CD4-positive, CD25-positive, alpha-beta regulatory T cell (primary cell): ENCODE results near the gene FAM89A. TPM values are rescaled to one million over a fixed set of nuclear protein-coding genes. Genes with fewer than 3 reads are reported as not detected.

Source experiments
- ATAC-seq, 2 donors: fragments of 150-1000 bp; cut with Tn5 transposase; one replicate each; pipeline ENCODE4 v1.10.0; 2021; ENCODE audit warnings: low read depth in 2 of 2, moderate number of reproducible peaks in 2 of 2, moderate library complexity in 1 of 2
- DNase-seq, 3 donors: peaks; one replicate each; pipeline versions ENCODE4 v3.0.0 to v3.0.0-alpha.2; 2012 to 2022; ENCODE audit warnings: mixed read lengths in 1 of 3
- H3K27ac ChIP-seq: one replicate; pipeline ENCODE4 v1.7.0; 2013; ENCODE audit warnings: mild to moderate bottlenecking, low read length; ENCODE audit not compliant: insufficient read depth, poor library complexity, severe bottlenecking
- H3K27me3 ChIP-seq: one replicate; pipeline ENCODE4 v1.7.0; 2013; ENCODE audit warnings: low read length; ENCODE audit not compliant: control insufficient read depth, insufficient read depth
- H3K36me3 ChIP-seq: one replicate; pipeline ENCODE4 v1.7.0; 2013; ENCODE audit warnings: mild to moderate bottlenecking, low read length, moderate library complexity; ENCODE audit not compliant: control insufficient read depth, insufficient read depth
- H3K4me1 ChIP-seq: 2 replicates; pipeline ENCODE4 v1.7.0; 2013; ENCODE audit warnings: mild to moderate bottlenecking, low read length; ENCODE audit not compliant: insufficient read depth, control insufficient read depth, poor library complexity, severe bottlenecking
- H3K4me3 ChIP-seq: one replicate; pipeline ENCODE4 v1.7.0; 2013; ENCODE audit warnings: low read depth, mild to moderate bottlenecking, low read length, moderate library complexity
- H3K9me3 ChIP-seq, 2 experiments: 1 replicate in 1 of 2; 2 replicates in 1 of 2; pipeline ENCODE4 v1.7.0; 2013; ENCODE audit warnings: low read length in 2 of 2, mild to moderate bottlenecking in 1 of 2, moderate library complexity in 1 of 2; ENCODE audit not compliant: control insufficient read depth in 2 of 2
- H3K27ac Mint-ChIP-seq, 3 donors: one replicate each; pipeline ENCODE4 v1.8.0; 2020 to 2022; ENCODE audit warnings: mild to moderate bottlenecking in 3 of 3, mixed read lengths in 3 of 3, moderate library complexity in 2 of 3
- H3K27me3 Mint-ChIP-seq: one replicate; pipeline ENCODE4 v1.8.0; 2022; ENCODE audit warnings: mild to moderate bottlenecking, mixed read lengths
- H3K36me3 Mint-ChIP-seq: one replicate; pipeline ENCODE4 v1.8.0; 2020; ENCODE audit warnings: mixed read lengths
- H3K4me1 Mint-ChIP-seq, 4 donors: one replicate each; pipeline ENCODE4 v1.8.0; 2020 to 2022; ENCODE audit warnings: mixed read lengths in 4 of 4, mild to moderate bottlenecking in 1 of 4
- H3K4me3 Mint-ChIP-seq, 4 donors: one replicate each; pipeline ENCODE4 v1.8.0; 2020 to 2022; ENCODE audit warnings: mild to moderate bottlenecking in 4 of 4, mixed read lengths in 4 of 4, moderate library complexity in 3 of 4
- H3K9me3 Mint-ChIP-seq, 7 donors: one replicate each; pipeline ENCODE4 v1.8.0; 2020 to 2022; ENCODE audit warnings: mixed read lengths in 7 of 7, mild to moderate bottlenecking in 3 of 7, moderate library complexity in 2 of 7
- polyA plus RNA-seq, 4 donors: library from polyadenylated mRNA; unstranded; fragments of 300-500 nt; fragmentation: Illumina TruSeq; gene quantifications; one replicate each; pipeline ENCODE4 v1.2.3, GENCODE V29; 2021
- total RNA-seq: library from RNA; stranded (reverse); gene quantifications from one replicate; pipeline ENCODE4 v1.2.3, GENCODE V29; 2022

FAM89A gene
- total and polyA plus RNA-seq, 5 donors from 2014 or later: 1.1 to 7.9 (median 5.1) TPM

DNA sequence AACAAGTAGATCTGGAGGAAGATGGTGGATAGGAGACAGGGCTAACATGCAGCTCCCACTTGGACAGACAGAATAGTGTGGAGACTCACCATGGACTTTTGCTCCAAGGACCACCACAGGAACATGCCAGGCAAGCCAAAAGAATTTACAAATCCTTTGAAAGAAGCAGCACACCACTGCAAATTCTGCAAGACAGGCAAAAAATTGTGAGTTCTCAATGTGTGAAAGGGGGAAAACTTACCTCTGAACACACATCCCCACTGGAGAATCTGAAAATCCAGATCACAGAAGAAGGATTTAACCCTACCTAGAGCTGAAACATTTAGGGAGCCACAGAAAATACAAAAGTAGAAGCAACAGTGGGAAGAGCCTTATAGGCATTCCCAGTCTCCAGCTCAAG is 38.2 kb downstream of the FAM89A start:
- peaks cover 50% of the 10 kb centered on the region for H3K36me3 ChIP-seq
- H3K36me3 Mint-ChIP-seq: peaks cover 5% of the 10 kb centered on the region

DNA sequence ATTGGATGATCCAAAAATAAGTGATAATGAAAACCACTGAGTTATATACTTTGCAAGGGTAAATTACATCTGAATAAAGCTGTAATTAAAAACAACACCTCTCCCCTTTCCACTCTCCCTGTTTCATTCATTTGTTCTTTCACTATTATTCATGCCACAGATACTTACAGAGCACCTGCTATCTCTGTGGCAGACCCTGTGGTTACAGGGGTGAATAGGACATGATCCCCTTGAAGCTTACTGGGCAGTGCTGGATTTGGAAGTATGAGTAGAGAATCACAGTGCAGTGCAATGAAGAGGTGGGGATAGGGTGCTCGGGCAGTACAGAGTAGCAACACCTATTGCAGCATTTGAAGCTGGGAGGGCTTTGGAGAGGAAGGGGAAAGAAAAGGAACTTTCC is 39.4 kb downstream of the FAM89A start:
- H3K4me1 ChIP-seq: no peaks in the 10 kb centered on the region
- no peak overlapping the region for H3K4me3 ChIP-seq
- H3K36me3 ChIP-seq: peaks cover 58% of the 10 kb centered on the region
- H3K27me3 Mint-ChIP-seq: no peaks in the 10 kb centered on the region
- no peak for DNase-seq
- no peak for ATAC-seq
- no peak overlapping the region for H3K4me3 Mint-ChIP-seq
- H3K27me3 ChIP-seq: no peaks in the 10 kb centered on the region
- peaks cover 18 to 21% of the 10 kb centered on the region in 2 experiments for H3K9me3 ChIP-seq
- peaks cover 0 to 29% (median 17%) of the 10 kb centered on the region in 7 donors for H3K9me3 Mint-ChIP-seq
- peaks cover 11% of the 10 kb centered on the region for H3K36me3 Mint-ChIP-seq
- H3K27ac Mint-ChIP-seq: no peak overlapping the region
- no peak overlapping the region for H3K27ac ChIP-seq
- H3K4me1 Mint-ChIP-seq: no peaks in the 10 kb centered on the region

More for the DNA sequence above, 38.2 kb downstream of the FAM89A start:
- Histone ChIP-seq H3K9me3 (peaks cover 20 to 21% of the 10 kb centered on the region in 2 experiments), H3K4me1 (no peaks in the 10 kb centered on the region), H3K27ac (no peak overlapping the region), H3K27me3 (no peaks in the 10 kb centered on the region), H3K4me3 (no peak overlapping the region)
- no peaks in the 10 kb centered on the region for H3K4me1 Mint-ChIP-seq
- no peak overlapping the region for H3K27ac Mint-ChIP-seq
- no peak for ATAC-seq
- no peak overlapping the region for H3K4me3 Mint-ChIP-seq
- no peaks in the 10 kb centered on the region for H3K27me3 Mint-ChIP-seq
- peaks cover 0 to 42% (median 19%) of the 10 kb centered on the region in 7 donors for H3K9me3 Mint-ChIP-seq
- no peak for DNase-seq

DNA sequence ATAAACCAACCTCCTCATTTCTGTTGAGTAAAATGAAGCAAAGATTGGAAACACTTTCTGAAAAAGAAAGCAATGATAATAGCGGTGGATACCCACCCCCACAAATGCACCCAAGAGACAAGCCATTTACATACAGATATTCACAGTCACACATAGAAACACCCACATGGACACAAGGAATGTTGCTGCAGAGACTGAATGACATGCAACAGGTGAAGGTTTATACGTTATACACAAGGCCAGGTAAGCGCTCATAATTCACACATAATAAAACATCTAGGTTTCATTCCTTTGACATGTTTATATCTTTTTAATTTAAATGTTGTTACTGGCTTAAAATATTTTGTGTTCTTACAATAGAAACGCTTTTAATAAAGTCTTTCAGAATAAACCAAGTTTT is 39.9 kb downstream of the FAM89A start:
- peaks cover 58% of the 10 kb centered on the region for H3K36me3 ChIP-seq
- Mint-ChIP-seq H3K9me3 (peaks cover 0 to 26% (median 15%) of the 10 kb centered on the region in 7 donors), H3K36me3 (peaks cover 11% of the 10 kb centered on the region)

DNA sequence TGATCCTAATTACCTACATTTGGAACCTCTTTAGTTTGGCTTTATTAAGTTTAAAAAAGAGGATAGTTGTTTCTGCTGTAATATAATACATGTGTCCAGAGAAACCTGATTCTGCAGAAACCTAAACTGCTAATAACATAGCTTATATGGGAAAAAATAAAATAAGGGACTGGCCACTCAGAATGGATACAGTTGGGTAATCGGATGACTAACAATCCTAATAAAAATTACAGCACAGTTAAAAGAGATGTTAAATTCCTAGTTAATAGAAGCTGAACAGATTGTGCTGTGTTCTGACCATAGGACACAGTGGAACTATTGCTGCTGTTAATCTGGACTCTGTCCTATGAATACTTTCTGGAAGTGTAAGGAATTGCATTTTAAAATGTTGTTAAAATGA is 45.2 kb downstream of the FAM89A start:
- no peak overlapping the region for H3K4me3 Mint-ChIP-seq
- no peaks in the 10 kb centered on the region for H3K9me3 Mint-ChIP-seq
- DNase-seq (no peak), ATAC-seq (no peak)
- H3K4me1 ChIP-seq: no peaks in the 10 kb centered on the region
- no peak overlapping the region for H3K4me3 ChIP-seq
- peaks cover 22% of the 10 kb centered on the region for H3K36me3 Mint-ChIP-seq
- no peak overlapping the region for H3K27ac ChIP-seq
- H3K36me3 ChIP-seq: peaks cover 65% of the 10 kb centered on the region
- H3K9me3 ChIP-seq: no peaks in the 10 kb centered on the region
- peaks cover 0 to 9% (median 4%) of the 10 kb centered on the region in 4 donors for H3K4me1 Mint-ChIP-seq
- no peak overlapping the region for H3K27ac Mint-ChIP-seq
- H3K27me3 ChIP-seq: no peaks in the 10 kb centered on the region
- no peaks in the 10 kb centered on the region for H3K27me3 Mint-ChIP-seq

More for the DNA sequence above, 39.9 kb downstream of the FAM89A start:
- no peaks in the 10 kb centered on the region for H3K27me3 Mint-ChIP-seq
- ATAC-seq (no peak), DNase-seq (no peak)
- no peak overlapping the region for H3K4me3 Mint-ChIP-seq
- H3K27ac Mint-ChIP-seq: no peak overlapping the region
- H3K4me1 Mint-ChIP-seq: no peaks in the 10 kb centered on the region
- H3K9me3 ChIP-seq: peaks cover 18 to 21% of the 10 kb centered on the region in 2 experiments
- H3K4me3 ChIP-seq: no peak overlapping the region
- H3K27ac ChIP-seq: no peak overlapping the region
- H3K27me3 ChIP-seq: no peaks in the 10 kb centered on the region
- H3K4me1 ChIP-seq: no peaks in the 10 kb centered on the region

DNA sequence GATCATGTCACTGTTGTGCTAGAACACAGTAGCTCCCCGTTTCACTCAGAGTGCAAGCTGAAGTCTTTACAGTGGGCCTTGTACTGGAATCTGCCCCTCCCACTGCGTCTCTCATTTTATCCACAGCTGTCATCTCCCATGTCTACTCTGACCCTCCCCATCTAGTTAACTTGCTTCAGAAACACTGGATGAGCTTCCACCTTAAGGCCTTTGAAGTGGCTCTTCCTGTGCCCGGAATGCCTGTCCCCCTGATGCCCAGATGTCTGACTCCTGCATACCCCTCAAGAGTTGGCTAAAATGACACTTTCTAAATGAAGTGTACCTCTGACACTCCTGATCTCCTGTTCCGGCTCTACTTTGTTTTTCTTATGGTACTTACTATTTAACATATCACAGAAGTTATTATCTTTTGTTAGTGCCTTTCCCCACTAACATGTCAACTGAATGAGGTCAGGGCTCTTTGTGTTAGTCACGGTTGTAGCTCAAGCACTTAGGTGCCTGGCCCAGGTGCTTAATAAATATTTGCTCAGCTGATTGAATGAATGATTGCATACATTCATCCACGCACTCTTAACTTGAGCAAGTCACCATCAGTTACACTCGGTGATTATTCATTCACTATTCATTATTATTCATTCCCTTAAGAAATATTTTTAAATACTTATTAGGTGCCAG is 47.8 kb downstream of the FAM89A start:
- Histone ChIP-seq H3K4me1 (no peaks in the 10 kb centered on the region), H3K27me3 (no peaks in the 10 kb centered on the region), H3K9me3 (no peaks in the 10 kb centered on the region), H3K4me3 (no peak overlapping the region), H3K27ac (no peak overlapping the region), H3K36me3 (peaks cover 44% of the 10 kb centered on the region)
- Mint-ChIP-seq H3K4me3 (no peak overlapping the region), H3K36me3 (peaks cover 34% of the 10 kb centered on the region), H3K27me3 (no peaks in the 10 kb centered on the region), H3K4me1 (peaks cover 4 to 12% (median 9%) of the 10 kb centered on the region in 4 donors), H3K27ac (no peak overlapping the region), H3K9me3 (no peaks in the 10 kb centered on the region)
- DNase-seq: no peak
- ATAC-seq: no peak

DNA sequence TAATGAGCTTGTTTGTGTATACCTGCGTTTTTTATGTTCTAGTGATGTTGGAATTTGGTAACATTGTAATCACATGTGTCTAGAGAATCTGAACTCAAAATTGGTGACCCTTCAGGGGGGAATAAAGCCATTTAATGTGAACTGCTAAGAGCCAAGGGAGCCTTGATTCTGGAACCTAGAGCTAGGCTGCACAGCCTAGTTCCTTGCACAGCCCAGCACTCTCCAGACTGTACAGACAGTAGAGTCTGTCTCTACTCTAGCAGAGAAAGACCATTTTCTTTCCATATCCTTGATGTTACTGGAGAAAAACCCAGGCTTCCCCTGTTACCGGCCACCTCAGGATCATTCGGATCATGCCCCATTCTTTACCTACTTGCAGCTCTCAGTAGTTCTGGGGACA is 52.6 kb downstream of the FAM89A start:
- peaks cover 12 to 30% (median 19%) of the 10 kb centered on the region in 4 donors for H3K4me1 Mint-ChIP-seq
- H3K27me3 Mint-ChIP-seq: no peaks in the 10 kb centered on the region
- no peaks in the 10 kb centered on the region for H3K27me3 ChIP-seq
- no peak overlapping the region for H3K27ac Mint-ChIP-seq
- no peak overlapping the region for H3K4me3 Mint-ChIP-seq
- H3K36me3 ChIP-seq: peaks cover 24% of the 10 kb centered on the region
- peaks cover 35% of the 10 kb centered on the region for H3K36me3 Mint-ChIP-seq
- no peaks in the 10 kb centered on the region for H3K4me1 ChIP-seq
- no peak overlapping the region for H3K4me3 ChIP-seq
- no peaks in the 10 kb centered on the region for H3K9me3 Mint-ChIP-seq
- H3K9me3 ChIP-seq: no peaks in the 10 kb centered on the region
- ATAC-seq (no peak), DNase-seq (no peak)
- H3K27ac ChIP-seq: no peak overlapping the region

DNA sequence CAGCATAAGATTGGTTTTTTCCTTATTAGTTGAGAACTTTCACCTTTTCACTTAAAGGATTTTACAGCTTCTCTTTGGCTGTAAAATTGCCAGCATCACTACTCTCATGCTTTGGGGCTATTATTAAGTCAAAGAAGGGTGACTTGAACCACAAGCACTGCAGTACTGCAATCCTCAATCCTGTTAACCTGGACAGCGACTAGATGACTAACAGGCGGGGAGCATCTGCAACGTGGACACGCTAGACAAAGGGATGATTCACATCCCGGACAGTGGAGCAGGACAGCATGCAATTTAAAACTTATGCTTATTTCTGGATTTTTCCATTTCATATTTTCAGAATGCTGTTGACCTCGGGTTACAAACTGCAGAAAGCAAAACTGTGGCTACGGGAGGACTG is 53.1 kb downstream of the FAM89A start:
- Mint-ChIP-seq H3K4me3 (no peak overlapping the region), H3K9me3 (no peaks in the 10 kb centered on the region), H3K4me1 (peaks cover 12 to 27% (median 19%) of the 10 kb centered on the region in 4 donors), H3K27ac (no peak overlapping the region), H3K27me3 (no peaks in the 10 kb centered on the region), H3K36me3 (peaks cover 30% of the 10 kb centered on the region)
- no peaks in the 10 kb centered on the region for H3K4me1 ChIP-seq
- DNase-seq (no peak), ATAC-seq (no peak)
- peaks cover 19% of the 10 kb centered on the region for H3K36me3 ChIP-seq
- no peaks in the 10 kb centered on the region for H3K9me3 ChIP-seq
- H3K27ac ChIP-seq: no peak overlapping the region
- H3K4me3 ChIP-seq: no peak overlapping the region
- H3K27me3 ChIP-seq: no peaks in the 10 kb centered on the region

DNA sequence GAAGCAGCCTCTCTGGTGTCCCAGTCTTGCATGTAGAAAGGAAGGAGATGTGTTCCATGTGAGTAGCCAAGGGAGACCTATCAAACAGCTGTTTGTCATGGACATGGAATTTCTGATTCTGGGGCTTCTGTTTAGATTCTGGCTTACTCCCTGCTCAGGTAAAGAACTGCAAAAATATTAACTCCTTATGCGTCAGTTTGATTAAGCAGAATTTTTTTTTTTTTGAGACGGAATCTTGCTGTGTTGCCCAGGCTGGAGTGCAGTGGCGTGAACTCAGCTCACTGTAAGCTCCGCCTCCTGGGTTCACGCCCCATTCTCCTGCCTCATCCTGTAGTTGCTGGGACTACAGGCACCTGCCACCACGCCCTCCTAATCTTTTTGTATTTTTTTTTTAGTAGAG is 54.3 kb downstream of the FAM89A start:
- ATAC-seq (no peak), DNase-seq (no peak)
- Histone ChIP-seq H3K36me3 (peaks cover 22% of the 10 kb centered on the region), H3K4me1 (no peaks in the 10 kb centered on the region), H3K27me3 (no peaks in the 10 kb centered on the region), H3K27ac (no peak overlapping the region), H3K9me3 (no peaks in the 10 kb centered on the region), H3K4me3 (no peak overlapping the region)
- Mint-ChIP-seq H3K4me1 (peaks cover 12 to 22% (median 17%) of the 10 kb centered on the region in 4 donors), H3K9me3 (no peaks in the 10 kb centered on the region), H3K27ac (peak overlapping the region in 2 of 3 donors; percentile 32 to 67), H3K36me3 (peaks cover 21% of the 10 kb centered on the region), H3K27me3 (no peaks in the 10 kb centered on the region), H3K4me3 (no peak overlapping the region)
